Measurements from ENCODE around the gene LINC00305. TPM values are rescaled to one million over a fixed set of nuclear protein-coding genes. Genes with fewer than 3 reads are reported as not detected.

LINC00305 gene
- total RNA-seq = not detected
- long read RNA-seq = 0 reads

DNA sequence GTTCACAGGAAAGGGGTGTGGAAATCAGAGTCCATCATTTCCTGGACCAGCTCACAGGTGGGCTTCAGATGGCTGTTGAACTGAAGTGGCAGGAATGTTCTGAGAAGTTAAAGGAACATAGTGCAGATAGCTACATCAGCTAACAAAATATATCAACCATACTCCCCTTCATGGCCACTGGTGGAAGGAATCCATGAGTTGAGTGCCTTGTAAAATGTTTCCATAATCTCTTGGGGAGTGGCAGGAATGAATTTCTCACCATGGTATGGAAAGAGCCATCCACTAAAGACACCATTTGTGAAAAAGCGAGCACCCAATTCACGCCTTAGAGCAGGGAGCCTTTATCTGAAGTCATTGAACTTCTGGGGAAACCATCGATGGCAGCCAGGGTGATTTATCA lies at the start of gene LINC00305:
TSS of gene LINC00305 (minus strand) at position 101 of the 400 bp plus-strand sequence.
- no peak for DNase-seq (ENCODE audit: low spot score)

DNA sequence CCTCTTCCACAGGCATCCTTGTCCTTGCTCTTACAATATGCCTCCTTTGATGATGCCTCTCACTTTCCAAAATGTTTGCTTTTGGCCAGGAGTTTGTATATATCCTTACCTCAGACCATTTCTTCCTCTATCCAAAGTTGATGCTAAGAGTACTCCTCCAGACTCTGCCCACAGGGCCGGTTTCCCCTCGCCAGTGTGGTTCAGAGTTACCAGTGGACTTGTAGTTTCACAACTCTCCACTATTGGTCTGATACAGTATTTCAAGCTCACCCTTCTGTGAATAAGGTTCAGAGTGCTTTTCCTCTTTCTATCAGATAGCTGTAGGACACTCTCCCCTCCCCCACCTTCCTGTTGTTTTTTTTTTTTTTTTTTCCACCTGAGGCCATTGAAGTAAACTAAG lies 42.2 kb upstream of the LINC00305 start:
- no peak for DNase-seq (ENCODE audit: low spot score)

DNA sequence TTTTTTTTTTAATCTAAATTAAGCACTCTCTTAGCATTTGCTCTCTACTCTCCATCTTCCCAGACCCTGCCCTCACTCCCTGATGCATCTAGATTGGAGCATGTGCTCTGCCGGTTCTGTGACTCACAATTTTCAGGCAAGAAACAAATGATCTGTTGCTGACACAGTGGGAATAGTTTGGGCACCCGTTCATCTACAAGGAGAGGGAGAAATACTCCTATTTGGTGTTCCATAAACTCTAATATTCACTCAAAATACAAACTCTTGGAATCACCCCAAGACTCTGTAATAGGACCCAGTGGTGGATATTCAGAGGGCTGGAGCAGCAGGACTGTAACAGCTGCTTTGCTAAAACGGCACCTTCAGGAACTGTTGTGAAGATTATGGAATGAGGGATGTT lies 37.1 kb upstream of the LINC00305 start:
- DNase-seq (ENCODE audit: low spot score) = no peak

- no peak for DNase-seq (ENCODE audit: low spot score)
These were observed 34.8 kb upstream of the LINC00305 start for GRCh38 chr18:64183665-64184064.

- DNase-seq (ENCODE audit: low spot score) = no peak
These were observed 31.7 kb upstream of the LINC00305 start for GRCh38 chr18:64180617-64181016.

- no peak for DNase-seq (ENCODE audit: low spot score)
These were observed 31.3 kb upstream of the LINC00305 start for GRCh38 chr18:64180171-64180570.

DNA sequence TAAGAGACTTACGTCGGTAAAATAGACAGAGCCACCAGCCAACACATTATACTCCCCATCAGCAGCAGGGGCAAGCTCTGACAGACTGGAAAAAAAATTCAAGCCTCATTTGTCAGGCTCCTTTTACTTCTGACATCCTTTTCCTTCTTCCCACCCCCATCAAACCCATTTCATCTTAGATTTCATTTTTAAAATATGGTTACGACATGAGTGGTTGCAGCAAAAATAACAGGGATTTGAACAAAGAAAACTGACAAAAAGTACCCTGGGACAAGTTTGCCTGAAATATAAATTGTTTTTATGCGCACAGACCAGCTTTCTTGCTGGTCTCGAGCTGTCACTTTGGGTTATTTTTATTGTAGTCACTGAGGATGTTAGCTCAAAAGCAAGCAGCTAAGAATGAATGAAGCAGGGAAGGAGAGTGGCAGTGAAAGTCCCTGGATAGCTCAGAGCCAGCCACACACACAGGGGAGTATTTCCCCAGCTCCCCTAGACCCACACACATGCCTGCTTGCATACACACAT lies 30.7 kb upstream of the LINC00305 start:
- DNase-seq (ENCODE audit: low spot score) = no peak

DNA sequence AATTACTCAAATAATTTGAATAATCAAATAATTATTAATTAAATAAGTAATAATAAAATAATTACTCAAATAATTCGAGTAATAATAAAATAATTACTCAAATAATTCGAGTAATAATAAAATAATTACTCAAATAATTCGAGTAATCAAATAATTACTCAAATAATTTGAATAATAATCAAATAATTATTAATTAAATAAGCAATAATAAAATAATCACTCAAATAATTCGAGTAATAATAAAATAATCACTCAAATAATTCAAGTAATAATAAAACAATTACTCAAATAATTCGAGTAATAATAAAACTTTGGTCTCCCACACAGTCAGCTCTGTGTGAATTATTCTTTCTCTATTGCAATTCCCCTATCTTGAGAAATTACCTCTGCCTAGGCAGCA lies 30.0 kb upstream of the LINC00305 start:
- no peak for DNase-seq (ENCODE audit: low spot score)

- DNase-seq (ENCODE audit: low spot score) = no peak
These were observed 26.5 kb upstream of the LINC00305 start for GRCh38 chr18:64175432-64175831.

- no peak for DNase-seq (ENCODE audit: low spot score)
These were observed 22.7 kb upstream of the LINC00305 start for GRCh38 chr18:64171576-64171975.

- no peak for DNase-seq (ENCODE audit: low spot score)
These were observed 18.6 kb upstream of the LINC00305 start for GRCh38 chr18:64167408-64167925.

DNA sequence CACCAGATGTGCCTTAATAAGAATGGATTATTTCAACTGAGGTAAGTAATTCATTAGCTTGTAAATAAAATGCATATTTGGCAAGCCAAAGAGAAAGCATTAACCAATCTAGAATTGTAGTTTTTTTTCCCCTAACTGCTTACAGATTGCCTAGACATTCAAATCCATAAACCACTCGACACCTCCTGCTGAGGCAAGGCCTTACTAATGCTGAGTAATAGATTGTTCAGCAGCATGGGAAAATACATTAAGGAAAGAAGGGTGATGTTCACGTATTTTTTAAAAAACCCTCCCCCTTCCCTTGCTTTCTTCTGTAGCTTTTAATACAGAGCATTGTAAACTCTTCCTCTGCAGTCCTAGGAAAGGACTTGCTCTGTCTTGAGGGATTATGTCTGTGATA lies 17.0 kb upstream of the LINC00305 start:
- DNase-seq (ENCODE audit: low spot score) = no peak

DNA sequence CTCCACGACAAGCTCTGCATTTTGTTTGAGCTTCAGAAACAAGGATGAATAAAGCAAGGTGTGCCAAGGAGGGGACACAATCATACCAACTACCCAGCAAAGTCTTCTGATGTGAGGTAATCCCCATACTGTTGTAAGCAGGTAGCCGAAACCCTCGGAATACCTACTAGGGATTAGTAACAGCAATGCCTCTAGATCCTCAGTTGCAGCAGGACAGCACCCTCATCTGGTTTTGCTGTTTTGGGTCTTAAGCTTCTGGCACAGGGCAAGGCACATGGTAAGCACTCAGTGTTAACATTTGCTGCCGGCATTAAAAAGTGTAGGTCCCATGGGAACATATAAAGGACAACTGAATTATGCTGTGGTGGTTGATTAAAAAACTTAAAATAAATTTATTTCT lies 16.0 kb upstream of the LINC00305 start:
- no peak for DNase-seq (ENCODE audit: low spot score)

DNA sequence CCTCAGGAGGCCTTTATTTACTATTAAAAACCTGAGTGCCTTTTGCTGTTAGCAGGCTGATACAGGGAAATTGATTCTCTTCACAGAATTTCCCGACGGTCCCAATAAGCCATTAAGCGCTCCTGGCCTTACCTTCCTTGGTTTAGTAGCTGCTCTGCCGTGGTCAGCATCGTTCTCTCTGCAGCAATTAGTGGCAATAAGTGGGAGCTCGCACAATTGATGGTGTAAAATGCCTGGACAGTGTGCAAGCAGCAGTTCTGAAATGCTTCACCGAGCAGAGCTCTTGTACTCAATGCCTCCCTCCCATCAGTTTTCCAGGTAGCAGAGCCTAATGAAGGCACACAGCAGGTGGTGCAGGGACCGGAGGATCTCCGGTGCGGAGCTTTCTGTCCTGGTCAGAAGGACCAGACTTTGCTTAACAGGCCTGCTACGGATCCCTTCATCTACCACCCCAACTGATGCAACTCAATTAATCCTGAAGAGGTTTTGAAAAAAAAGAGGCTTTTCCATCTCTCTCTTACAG lies 1.1 kb upstream of the LINC00305 start:
- no peak for DNase-seq (ENCODE audit: low spot score)

DNA sequence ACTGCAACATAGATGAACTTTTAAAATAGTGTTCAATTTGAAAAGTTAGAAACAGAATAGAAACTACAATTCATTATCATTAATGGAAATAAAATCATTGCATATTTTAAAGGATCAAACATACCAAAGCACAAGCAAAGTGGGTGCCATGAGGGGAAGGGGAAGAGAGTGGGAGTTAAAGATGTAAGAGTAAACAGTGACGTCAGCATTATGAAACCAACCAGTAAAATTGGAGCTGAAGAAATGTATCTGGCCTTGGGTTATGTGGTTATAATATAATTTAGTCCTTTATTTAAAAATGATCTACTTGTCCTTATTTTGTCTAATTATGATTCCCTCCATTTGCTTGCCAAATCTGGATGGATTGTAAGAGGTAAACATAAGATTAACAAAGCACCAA lies 6.0 kb downstream of the LINC00305 start:
- DNase-seq (ENCODE audit: low spot score) = no peak

DNA sequence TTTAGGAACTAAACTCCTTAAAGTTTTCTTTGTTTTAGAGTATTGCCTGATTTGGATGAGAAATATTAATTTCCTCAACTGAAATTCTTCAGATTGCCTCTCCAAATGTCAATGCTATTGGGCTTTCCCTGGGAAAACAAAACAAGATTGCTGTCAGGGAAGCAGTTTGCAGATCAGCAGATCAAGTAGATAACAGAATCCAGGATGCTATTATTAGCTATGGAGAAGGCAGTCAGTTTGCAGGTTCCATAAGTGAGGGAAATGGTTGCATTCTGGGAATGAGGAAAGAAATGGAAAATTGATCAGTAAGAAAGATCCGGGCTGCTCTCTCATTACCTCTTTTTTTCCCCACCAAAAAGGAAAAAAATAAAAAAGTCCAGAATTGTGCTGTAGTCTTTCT lies 11.0 kb downstream of the LINC00305 start:
- DNase-seq (ENCODE audit: low spot score) = no peak

- no peak for DNase-seq (ENCODE audit: low spot score)
These were observed 14.7 kb downstream of the LINC00305 start for GRCh38 chr18:64134044-64134747.

DNA sequence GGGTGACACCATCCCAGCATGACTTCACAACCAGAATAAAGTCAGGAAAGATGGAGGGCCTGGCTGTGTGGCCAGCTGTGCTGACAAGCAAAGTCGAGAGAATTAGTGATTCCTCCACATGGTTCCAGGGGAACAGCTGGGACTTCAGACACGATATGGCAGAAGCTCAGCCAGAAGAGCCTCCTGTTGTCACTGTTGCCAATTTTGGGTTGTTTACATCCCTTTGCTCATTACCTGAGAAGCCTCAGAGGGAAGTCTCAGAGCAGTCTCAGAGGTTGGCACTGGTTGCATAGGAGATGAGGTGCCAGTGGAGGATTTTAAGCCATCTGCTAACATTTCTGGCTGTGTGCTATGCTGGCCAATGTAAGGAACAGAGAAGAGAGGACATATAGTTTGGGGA lies 16.0 kb downstream of the LINC00305 start:
- DNase-seq (ENCODE audit: low spot score) = no peak

- DNase-seq (ENCODE audit: low spot score) = no peak
These were observed 17.6 kb downstream of the LINC00305 start for GRCh38 chr18:64131314-64131713.

- no peak for DNase-seq (ENCODE audit: low spot score)
These were observed 21.7 kb downstream of the LINC00305 start for GRCh38 chr18:64127172-64127571.

GRCh38 chr18:64119916-64120315 lies 29.0 kb downstream of the LINC00305 start:
- DNase-seq (ENCODE audit: low spot score) = no peak

DNA sequence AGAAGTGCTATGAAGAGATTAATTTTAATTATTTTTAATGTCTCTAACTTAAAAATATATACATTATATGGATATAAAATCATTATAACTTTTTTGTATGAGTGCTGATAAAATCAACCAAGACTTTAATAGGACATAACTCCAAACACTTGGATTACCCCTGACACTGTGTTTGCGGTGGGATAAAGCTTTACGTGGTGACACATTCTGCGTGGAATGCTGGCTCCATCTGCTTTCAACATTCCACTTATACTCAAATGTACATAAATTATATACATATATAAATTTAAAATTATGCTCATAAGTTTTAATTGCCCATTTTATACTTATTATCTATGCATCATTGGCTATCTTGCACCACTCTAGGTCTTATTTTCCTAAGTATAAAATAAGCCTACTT lies 30.5 kb downstream of the LINC00305 start:
- no peak for DNase-seq (ENCODE audit: low spot score)
